Tibial artery (tissue), 4 donors: ENCODE data around the gene FTH1.

Experiments
- DNase-seq, 2 donors: peaks; one replicate each; pipeline ENCODE4 v3.0.0-alpha.2; 2019
- H3K27ac ChIP-seq, 2 donors: fragments of 200-600 bp; sonication (generic) in 1 of 2; 1 replicate in 1 of 2; 2 replicates in 1 of 2; pipeline ENCODE4 v1.5.1; 2018 to 2019; ENCODE audit warnings: mild to moderate bottlenecking in 1 of 2
- H3K27me3 ChIP-seq, 2 donors: fragments of 200-600 bp; sonication (generic) in 1 of 2; one replicate each; pipeline versions ENCODE4 v1.5.1 to v1.6.0; 2016 to 2019
- H3K36me3 ChIP-seq, 3 donors: fragments of 200-600 bp; sonication (generic) in 2 of 3; one replicate each; pipeline ENCODE4 v1.5.1; 2016 to 2019; ENCODE audit warnings: mild to moderate bottlenecking in 2 of 3
- H3K4me1 ChIP-seq, 4 donors: fragments of 200-600 bp; sonication (generic) in 2 of 4; 1 replicate in 3 of 4; 2 replicates in 1 of 4; pipeline ENCODE4 v1.5.1; 2016 to 2019
- H3K4me3 ChIP-seq, 2 donors: fragments of 200-600 bp; sonication (generic) in 1 of 2; 1 replicate in 1 of 2; 2 replicates in 1 of 2; pipeline ENCODE4 v1.5.1; 2018 to 2019; ENCODE audit warnings: mild to moderate bottlenecking in 2 of 2
- H3K9me3 ChIP-seq, 3 donors: fragments of 200-600 bp; sonication (generic) in 1 of 3; one replicate each; pipeline ENCODE4 v1.5.1; 2016 to 2019
- CTCF ChIP-seq, 2 experiments: fragments of 200-600 bp in 1 of 2; fragments of 450-650 bp in 1 of 2; IDR thresholded peaks; one replicate each; pipeline ENCODE4 v1.5.1; 2017 to 2019; ENCODE audit warnings: antibody characterized with exemption in 2 of 2, mild to moderate bottlenecking in 1 of 2, moderate library complexity in 1 of 2
- intact Hi-C: fragments of 100-400 bp; cut with DNase I; formaldehyde crosslinking; loops from one replicate; pipeline ENCODE4 v1.15.0; 2023; ENCODE audit warnings: low total_unique reads

FTH1 gene

GRCh38 chr11:61963016-61963281 is 4.5 kb downstream of the FTH1 start:
- no peak overlapping the region for H3K4me3 ChIP-seq
- no peaks in the 10 kb centered on the region for H3K27me3 ChIP-seq
- peak in 1 of 2 donors; percentile 62 for DNase-seq
- peaks cover 0 to 49% (median 42%) of the 10 kb centered on the region in 4 donors for H3K4me1 ChIP-seq
- H3K36me3 ChIP-seq = peaks cover 32 to 54% (median 43%) of the 10 kb centered on the region in 3 donors
- intact Hi-C loops = no loop called here
- H3K27ac ChIP-seq = peak overlapping the region; percentile 15 to 100
- TF ChIP-seq CTCF (IDR thresholded peaks at IDR 0.05) = no peak
- H3K9me3 ChIP-seq = no peaks in the 10 kb centered on the region

- no peak for TF ChIP-seq CTCF (IDR thresholded peaks at IDR 0.05)
- intact Hi-C loops = no loop called here
- H3K27me3 ChIP-seq = no peaks in the 10 kb centered on the region
- no peak overlapping the region for H3K4me3 ChIP-seq
- H3K9me3 ChIP-seq = no peaks in the 10 kb centered on the region
- H3K4me1 ChIP-seq = peaks cover 0 to 49% (median 42%) of the 10 kb centered on the region in 4 donors
- peaks cover 32 to 56% (median 43%) of the 10 kb centered on the region in 3 donors for H3K36me3 ChIP-seq
- peak overlapping the region; percentile 15 to 100 for H3K27ac ChIP-seq
- DNase-seq = peak in 1 of 2 donors; percentile 62
These were observed 5.0 kb downstream of the FTH1 start for GRCh38 chr11:61962213-61963015.

GRCh38 chr11:61961570-61962212 is 5.7 kb downstream of the FTH1 start:
- DNase-seq = peak; percentile 61 to 79
- intact Hi-C loops = no loop called here
- TF ChIP-seq CTCF (IDR thresholded peaks at IDR 0.05) = no peak
- peaks cover 0 to 49% (median 42%) of the 10 kb centered on the region in 4 donors for H3K4me1 ChIP-seq
- peaks cover 32 to 56% (median 42%) of the 10 kb centered on the region in 3 donors for H3K36me3 ChIP-seq
- no peaks in the 10 kb centered on the region for H3K9me3 ChIP-seq
- no peak overlapping the region for H3K4me3 ChIP-seq
- no peaks in the 10 kb centered on the region for H3K27me3 ChIP-seq
- peak overlapping the region; percentile 15 to 100 for H3K27ac ChIP-seq

GRCh38 chr11:61960532-61960931 is 6.9 kb downstream of the FTH1 start:
- Histone ChIP-seq H3K4me3 (no peak overlapping the region), H3K4me1 (peaks cover 0 to 52% (median 44%) of the 10 kb centered on the region in 4 donors), H3K36me3 (peaks cover 25 to 50% (median 30%) of the 10 kb centered on the region in 3 donors)

GRCh38 chr11:61959678-61960077 is 7.8 kb downstream of the FTH1 start:
- peaks cover 17 to 42% (median 22%) of the 10 kb centered on the region in 3 donors for H3K36me3 ChIP-seq
- TF ChIP-seq CTCF (IDR thresholded peaks at IDR 0.05) = no peak
- no peaks in the 10 kb centered on the region for H3K9me3 ChIP-seq
- no peak overlapping the region for H3K27ac ChIP-seq
- no peak overlapping the region for H3K4me3 ChIP-seq
- peaks cover 0 to 52% (median 44%) of the 10 kb centered on the region in 4 donors for H3K4me1 ChIP-seq
- peaks cover 0 to 11% of the 10 kb centered on the region in 2 donors for H3K27me3 ChIP-seq
- peak in 1 of 2 donors; percentile 52 for DNase-seq
- intact Hi-C loops = no loop called here

More at GRCh38 chr11:61960532-61960931, 6.9 kb downstream of the FTH1 start:
- TF ChIP-seq CTCF (IDR thresholded peaks at IDR 0.05) = no peak
- peak in 1 of 2 donors; percentile 55 for DNase-seq
- Histone ChIP-seq H3K27ac (peak overlapping the region in 1 of 2 donors; percentile 100), H3K9me3 (no peaks in the 10 kb centered on the region), H3K27me3 (peaks cover 0 to 6% of the 10 kb centered on the region in 2 donors)
- intact Hi-C loops = no loop called here
